Activated CD4-positive, alpha-beta T cell treated with anti-CD3 and anti-CD28 coated beads, Interleukin-2, amount 10 ng/mL, durations not matched to agents 24 days and 14 days (primary cell): ENCODE measurements around the gene GBX2. TPM values are rescaled to one million over a fixed set of nuclear protein-coding genes. Genes with fewer than 3 reads are reported as not detected.

Experiments used
- DNase-seq: peaks from one replicate; pipeline ENCODE4 v3.0.0; 2022
- H3K27ac Mint-ChIP-seq: one replicate; pipeline ENCODE4 v1.8.0; 2022; ENCODE audit warnings: mild to moderate bottlenecking, mixed read lengths
- H3K27me3 Mint-ChIP-seq: one replicate; pipeline ENCODE4 v1.8.0; 2022; ENCODE audit warnings: mixed read lengths
- H3K36me3 Mint-ChIP-seq: one replicate; pipeline ENCODE4 v1.8.0; 2022; ENCODE audit warnings: low read depth, mild to moderate bottlenecking, mixed read lengths
- H3K4me1 Mint-ChIP-seq: one replicate; pipeline ENCODE4 v1.8.0; 2021; ENCODE audit warnings: mixed read lengths
- H3K4me3 Mint-ChIP-seq: one replicate; pipeline ENCODE4 v1.8.0; 2022; ENCODE audit warnings: mild to moderate bottlenecking, moderate library complexity, mixed read lengths
- H3K9me3 Mint-ChIP-seq: one replicate; pipeline ENCODE4 v1.8.0; 2021; ENCODE audit warnings: mixed read lengths
- intact Hi-C: fragments of 100-400 bp; cut with micrococcal nuclease; formaldehyde crosslinking; loops from one replicate; pipeline ENCODE4 v1.15.1; 2023
- total RNA-seq: library from RNA; stranded (reverse); gene quantifications from 2 replicates; pipeline ENCODE4 v1.2.3, GENCODE V29; 2022

The GBX2 gene
- total RNA-seq: not detected in 2 replicates

- intact Hi-C loops: no loop called here
- DNase-seq: no peak
- Mint-ChIP-seq H3K4me1 (no peaks in the 10 kb centered on the region), H3K4me3 (no peak within 1 kb of the TSS), H3K27me3 (peaks cover 60% of the 10 kb centered on the region), H3K27ac (peak within 1 kb of the TSS; percentile 82), H3K9me3 (no peaks in the 10 kb centered on the region), H3K36me3 (peaks cover 3% of the 10 kb centered on the region)
Measured at GRCh38 chr2:236168110-236169080, at the start of gene GBX2. TSS of gene GBX2 (minus strand) at chr2:236168386. CDS start at chr2:236167971, 415 bp downstream.

DNA sequence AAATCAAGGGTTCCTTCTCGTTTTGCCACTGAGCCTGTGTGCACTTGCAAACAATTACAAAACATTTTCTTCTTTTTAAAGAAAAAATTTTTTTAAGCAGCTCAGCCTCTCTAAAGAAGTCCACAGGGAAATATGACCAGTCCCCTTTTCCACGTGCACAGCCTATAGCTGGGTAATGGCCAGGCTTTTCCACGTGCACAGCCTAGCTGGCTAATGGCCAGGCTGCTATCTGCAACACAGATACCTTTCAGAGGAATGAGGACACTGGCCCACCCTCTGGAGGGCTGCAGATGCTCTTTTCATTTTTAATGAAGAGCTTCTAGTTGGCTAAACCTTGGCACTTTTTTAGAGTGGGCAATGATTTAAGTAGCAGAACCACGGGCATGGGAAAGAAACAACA lies 49.7 kb upstream of the GBX2 start:
- no peaks in the 10 kb centered on the region for H3K9me3 Mint-ChIP-seq
- H3K27me3 Mint-ChIP-seq: peaks cover 2% of the 10 kb centered on the region
- no peak overlapping the region for H3K4me3 Mint-ChIP-seq
- H3K27ac Mint-ChIP-seq: no peak overlapping the region
- H3K36me3 Mint-ChIP-seq: no peaks in the 10 kb centered on the region
- DNase-seq: no peak
- intact Hi-C loops: no loop called here
- H3K4me1 Mint-ChIP-seq: no peaks in the 10 kb centered on the region

DNA sequence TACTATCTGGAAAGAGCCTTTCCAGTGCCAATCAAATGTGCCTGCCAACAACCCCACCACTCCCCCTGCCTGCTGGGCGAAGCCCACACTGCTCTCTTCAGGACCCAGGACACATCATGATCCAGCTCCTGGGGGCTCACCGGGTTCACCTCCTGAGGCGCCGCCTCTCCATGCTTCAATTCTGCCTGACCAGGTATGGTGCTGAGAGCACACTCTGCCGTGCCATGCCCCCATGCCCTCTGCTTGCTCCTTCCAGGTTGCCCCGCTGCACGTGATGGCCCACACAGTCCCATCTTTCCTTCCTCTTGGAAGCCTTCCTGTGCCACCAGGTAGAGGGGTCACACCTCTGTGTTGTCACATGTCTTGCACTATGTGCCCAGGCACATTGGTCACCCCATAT lies 48.5 kb upstream of the GBX2 start:
- intact Hi-C loops: no loop called here
- H3K9me3 Mint-ChIP-seq: no peaks in the 10 kb centered on the region

GRCh38 chr2:236215761-236216333 lies 47.7 kb upstream of the GBX2 start:
- H3K4me3 Mint-ChIP-seq: no peak overlapping the region
- DNase-seq: no peak
- H3K36me3 Mint-ChIP-seq: no peaks in the 10 kb centered on the region
- no peaks in the 10 kb centered on the region for H3K9me3 Mint-ChIP-seq
- H3K27ac Mint-ChIP-seq: no peak overlapping the region
- intact Hi-C loops: no loop called here
- peaks cover 2% of the 10 kb centered on the region for H3K27me3 Mint-ChIP-seq
- H3K4me1 Mint-ChIP-seq: no peaks in the 10 kb centered on the region

More for the DNA sequence above, 48.5 kb upstream of the GBX2 start:
- Mint-ChIP-seq H3K27me3 (peaks cover 2% of the 10 kb centered on the region), H3K36me3 (no peaks in the 10 kb centered on the region), H3K4me1 (no peaks in the 10 kb centered on the region), H3K27ac (no peak overlapping the region), H3K4me3 (no peak overlapping the region)
- no peak for DNase-seq

GRCh38 chr2:236215196-236215595 lies 47.0 kb upstream of the GBX2 start:
- Mint-ChIP-seq H3K36me3 (no peaks in the 10 kb centered on the region), H3K27me3 (peaks cover 2% of the 10 kb centered on the region), H3K4me3 (no peak overlapping the region), H3K9me3 (no peaks in the 10 kb centered on the region), H3K27ac (no peak overlapping the region), H3K4me1 (no peaks in the 10 kb centered on the region)
- DNase-seq: no peak
- intact Hi-C loops: no loop called here

DNA sequence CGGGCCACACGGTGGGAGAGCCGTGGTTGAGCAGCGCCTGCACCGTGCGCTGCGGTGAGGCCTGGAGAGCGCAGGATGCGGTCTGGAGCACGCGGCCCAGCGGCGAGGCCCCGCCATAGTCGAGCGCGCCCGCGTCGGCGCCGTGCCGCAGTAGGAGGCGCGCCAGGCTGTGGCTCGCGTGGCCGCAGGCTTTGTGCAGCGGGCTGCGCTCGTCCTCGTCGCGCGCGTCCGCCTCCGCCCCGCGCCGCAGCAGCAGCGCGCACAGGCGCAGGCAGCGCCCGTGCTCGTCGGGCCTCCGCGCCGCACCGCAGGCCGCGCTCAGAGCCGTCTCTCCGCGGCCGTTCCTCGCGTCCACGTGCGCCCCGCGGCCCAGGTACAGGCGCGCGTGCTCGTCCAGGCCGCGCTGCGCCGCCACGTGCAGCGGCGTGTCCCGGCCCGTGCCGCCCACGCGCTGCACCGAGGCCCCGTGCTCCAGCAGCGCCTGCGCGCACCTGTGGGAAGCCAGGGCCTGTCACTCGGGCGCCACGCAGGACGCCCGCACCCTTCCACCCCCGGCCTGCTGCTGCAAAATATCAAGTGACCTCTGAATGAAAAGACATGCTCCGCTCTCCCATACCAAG lies 46.3 kb upstream of the GBX2 start:
- H3K4me1 Mint-ChIP-seq: no peaks in the 10 kb centered on the region
- no peak overlapping the region for H3K4me3 Mint-ChIP-seq
- no peak overlapping the region for H3K27ac Mint-ChIP-seq

DNA sequence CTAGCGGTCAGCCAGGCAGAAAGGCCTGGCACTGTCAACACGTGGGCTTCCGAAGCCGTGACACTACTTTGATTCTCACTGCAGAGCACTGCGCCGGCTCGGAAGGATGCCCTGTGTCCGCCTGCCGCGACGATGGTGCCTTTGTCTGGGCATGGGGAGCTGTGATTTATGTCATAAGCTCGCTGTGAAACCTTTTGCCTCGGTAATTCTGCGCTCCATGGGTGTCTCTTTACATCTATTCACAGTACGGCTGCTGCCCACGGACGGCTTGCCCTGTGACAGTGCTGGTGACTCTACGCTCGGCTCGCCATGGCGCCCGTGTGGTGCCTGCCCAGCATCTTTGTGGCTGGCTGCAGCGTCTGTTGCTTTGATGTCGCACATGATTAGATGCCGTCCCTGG lies 43.1 kb upstream of the GBX2 start:
- Mint-ChIP-seq H3K36me3 (no peaks in the 10 kb centered on the region), H3K4me3 (no peak overlapping the region), H3K9me3 (no peaks in the 10 kb centered on the region), H3K27me3 (peaks cover 2% of the 10 kb centered on the region), H3K4me1 (no peaks in the 10 kb centered on the region), H3K27ac (no peak overlapping the region)
- intact Hi-C loops: no loop called here
- DNase-seq: no peak

More for the DNA sequence above, 46.3 kb upstream of the GBX2 start:
- peaks cover 2% of the 10 kb centered on the region for H3K27me3 Mint-ChIP-seq
- no peak for DNase-seq
- intact Hi-C loops: no loop called here
- no peaks in the 10 kb centered on the region for H3K36me3 Mint-ChIP-seq
- H3K9me3 Mint-ChIP-seq: no peaks in the 10 kb centered on the region

DNA sequence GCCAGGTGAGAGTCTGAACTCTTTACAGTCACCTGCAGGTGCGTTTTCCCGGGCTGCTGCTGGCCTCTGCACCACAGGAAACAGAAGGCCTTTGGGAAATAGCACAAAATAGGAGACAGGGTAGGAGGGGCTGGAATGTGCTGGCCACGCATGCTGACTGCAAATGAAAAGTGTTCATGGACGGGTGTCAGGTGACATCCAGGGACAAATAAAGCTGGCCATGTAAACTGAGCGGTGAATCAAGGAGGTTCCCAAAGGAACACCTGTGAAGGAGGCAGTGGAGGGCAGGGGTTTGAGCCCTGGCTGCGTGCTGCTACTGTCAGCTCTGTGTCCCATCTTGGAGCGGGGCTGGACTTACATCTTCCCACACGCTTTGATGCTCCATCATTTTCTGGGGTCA lies 42.4 kb upstream of the GBX2 start:
- Mint-ChIP-seq H3K4me3 (no peak overlapping the region), H3K27me3 (peaks cover 2% of the 10 kb centered on the region), H3K36me3 (no peaks in the 10 kb centered on the region), H3K9me3 (no peaks in the 10 kb centered on the region), H3K27ac (no peak overlapping the region), H3K4me1 (no peaks in the 10 kb centered on the region)
- intact Hi-C loops: no loop called here
- no peak for DNase-seq

DNA sequence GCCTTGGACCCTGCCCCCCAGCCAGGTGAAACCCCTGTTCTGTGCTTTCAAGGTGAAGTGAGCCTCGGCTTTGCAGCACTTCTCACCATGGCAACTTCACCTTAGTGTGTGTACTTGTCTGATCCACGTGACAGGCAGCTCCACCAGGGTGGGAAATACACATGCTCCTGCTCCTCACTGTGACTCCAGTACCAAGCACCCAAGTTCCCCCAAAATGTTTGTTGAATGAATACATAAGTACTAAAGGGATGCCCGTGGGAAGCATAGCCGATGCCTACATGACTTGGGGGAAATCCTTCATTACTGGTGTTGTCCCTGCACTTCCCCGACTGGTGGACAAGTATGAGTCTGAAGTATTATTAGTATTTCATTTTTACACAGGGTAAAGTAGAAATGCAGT lies 41.8 kb upstream of the GBX2 start:
- no peak for DNase-seq
- Mint-ChIP-seq H3K27me3 (peaks cover 2% of the 10 kb centered on the region), H3K27ac (no peak overlapping the region), H3K9me3 (no peaks in the 10 kb centered on the region), H3K4me3 (no peak overlapping the region), H3K4me1 (no peaks in the 10 kb centered on the region), H3K36me3 (no peaks in the 10 kb centered on the region)
- intact Hi-C loops: no loop called here

DNA sequence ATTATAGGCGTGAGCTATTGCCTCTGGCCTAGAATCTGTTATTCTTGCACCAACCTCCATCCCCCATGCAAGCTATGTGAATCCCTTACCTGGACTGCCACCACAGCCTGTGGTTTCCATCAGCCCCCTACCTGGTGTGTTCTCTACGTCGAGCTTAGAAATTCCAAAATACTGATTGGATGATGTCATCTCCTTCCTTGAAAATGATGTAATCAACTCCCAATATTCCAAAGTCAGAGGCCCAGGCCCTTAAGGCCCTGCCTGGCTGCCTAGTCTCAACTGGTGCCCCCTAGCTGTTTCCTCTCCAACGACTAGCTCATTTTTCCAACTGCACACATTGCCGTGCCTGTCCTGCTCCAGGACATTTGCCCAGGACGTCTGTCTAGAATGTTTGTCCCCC lies 41.3 kb upstream of the GBX2 start:
- no peaks in the 10 kb centered on the region for H3K9me3 Mint-ChIP-seq
- no peak overlapping the region for H3K4me3 Mint-ChIP-seq
- H3K27ac Mint-ChIP-seq: no peak overlapping the region
- peaks cover 2% of the 10 kb centered on the region for H3K27me3 Mint-ChIP-seq
- H3K4me1 Mint-ChIP-seq: no peaks in the 10 kb centered on the region
- intact Hi-C loops: no loop called here
- no peak for DNase-seq
- H3K36me3 Mint-ChIP-seq: no peaks in the 10 kb centered on the region

DNA sequence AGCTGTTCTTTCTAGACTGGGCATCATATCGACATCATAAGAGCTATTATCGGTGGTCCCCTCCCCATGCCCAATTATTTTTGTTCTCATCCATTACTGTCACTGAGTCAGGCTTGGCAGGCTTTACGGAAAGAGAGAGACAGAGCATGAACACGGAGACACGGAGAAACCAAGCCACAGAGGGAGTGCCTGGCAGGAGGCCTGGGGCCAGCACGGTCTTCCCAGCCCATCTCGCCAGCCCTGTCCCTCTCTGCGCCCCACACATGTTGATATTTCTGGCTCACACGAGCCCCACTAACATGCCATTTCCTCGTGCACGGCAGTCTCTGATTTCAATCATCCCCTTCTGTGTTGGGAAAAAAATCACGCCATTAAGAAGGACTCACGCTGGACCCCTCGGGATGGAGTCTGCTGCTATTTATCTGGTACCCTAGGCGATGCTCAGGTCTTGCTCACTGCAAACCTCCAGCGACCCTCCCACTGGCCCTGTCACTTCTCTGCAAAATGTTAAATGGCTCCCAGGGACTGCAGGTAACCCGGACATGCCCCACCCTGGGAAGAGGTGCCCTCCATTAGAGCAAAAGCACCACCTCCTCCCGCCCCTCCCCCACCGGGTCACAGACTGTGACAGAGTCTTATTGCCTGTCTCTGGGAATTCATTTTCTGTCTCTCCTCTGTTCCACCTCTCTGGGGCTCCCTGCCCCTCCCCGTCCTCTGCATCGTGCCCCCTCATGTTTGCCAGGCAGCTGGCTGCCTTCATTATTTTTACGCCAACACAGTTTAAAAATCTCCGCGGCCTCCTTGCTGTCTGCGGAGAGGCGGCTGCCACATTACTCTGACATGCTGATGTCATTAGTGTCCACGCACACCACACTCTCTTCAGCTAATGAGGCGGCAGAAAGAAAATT lies 40.1 kb upstream of the GBX2 start:
- H3K27me3 Mint-ChIP-seq: no peaks in the 10 kb centered on the region

GRCh38 chr2:236207472-236207871 lies 39.3 kb upstream of the GBX2 start:
- intact Hi-C loops: no loop called here
- no peaks in the 10 kb centered on the region for H3K36me3 Mint-ChIP-seq
- no peaks in the 10 kb centered on the region for H3K27me3 Mint-ChIP-seq
- no peaks in the 10 kb centered on the region for H3K9me3 Mint-ChIP-seq
- DNase-seq: no peak
- no peaks in the 10 kb centered on the region for H3K4me1 Mint-ChIP-seq
- H3K4me3 Mint-ChIP-seq: no peak overlapping the region
- no peak overlapping the region for H3K27ac Mint-ChIP-seq

More for the DNA sequence above, 40.1 kb upstream of the GBX2 start:
- intact Hi-C loops: no loop called here
- Mint-ChIP-seq H3K27ac (no peak overlapping the region), H3K36me3 (no peaks in the 10 kb centered on the region), H3K9me3 (no peaks in the 10 kb centered on the region), H3K4me3 (no peak overlapping the region), H3K4me1 (no peaks in the 10 kb centered on the region)
- DNase-seq: no peak

GRCh38 chr2:236205867-236206645 lies 37.9 kb upstream of the GBX2 start:
- H3K27ac Mint-ChIP-seq: no peak overlapping the region
- H3K4me1 Mint-ChIP-seq: no peaks in the 10 kb centered on the region
- no peaks in the 10 kb centered on the region for H3K36me3 Mint-ChIP-seq
- H3K4me3 Mint-ChIP-seq: no peak overlapping the region
- DNase-seq: no peak
- no peaks in the 10 kb centered on the region for H3K27me3 Mint-ChIP-seq
- no peaks in the 10 kb centered on the region for H3K9me3 Mint-ChIP-seq
- intact Hi-C loops: no loop called here
